SK-N-SH treated with all-trans-retinoic acid at 6 μM for 48 hours (cell line): ENCODE measurements around the gene HOOK2.

ENCODE experiments used
- ZC3H10 ChIP-seq: fragments of 250-450 bp; sonication (Bioruptor Pico); IDR thresholded peaks from 2 replicates; pipeline ENCODE4 v1.5.1; 2021; ENCODE audit warnings: mild to moderate bottlenecking, moderate library complexity
- ZFP3 ChIP-seq: fragments of 250-450 bp; sonication (Bioruptor Pico); IDR thresholded peaks from 2 replicates; pipeline ENCODE4 v1.5.0; 2020; ENCODE audit warnings: mild to moderate bottlenecking, moderate library complexity

- TF ChIP-seq ZC3H10 (CRISPR knock-in tag) (no peak), ZFP3 (CRISPR knock-in tag) (no peak)
These were observed 25.3 kb downstream of the HOOK2 start for GRCh38 chr19:12749938-12750521.
